CD4-positive, alpha-beta T cell treated with Interleukin-6 at 100 ng/mL for 8 hours (primary cell): ENCODE measurements around the gene C2CD2.

Experiments
- DNase-seq: peaks from one replicate; pipeline ENCODE4 v3.0.0-alpha.2; 2020; ENCODE audit warnings: mixed read lengths, low spot score

Gene C2CD2

DNA sequence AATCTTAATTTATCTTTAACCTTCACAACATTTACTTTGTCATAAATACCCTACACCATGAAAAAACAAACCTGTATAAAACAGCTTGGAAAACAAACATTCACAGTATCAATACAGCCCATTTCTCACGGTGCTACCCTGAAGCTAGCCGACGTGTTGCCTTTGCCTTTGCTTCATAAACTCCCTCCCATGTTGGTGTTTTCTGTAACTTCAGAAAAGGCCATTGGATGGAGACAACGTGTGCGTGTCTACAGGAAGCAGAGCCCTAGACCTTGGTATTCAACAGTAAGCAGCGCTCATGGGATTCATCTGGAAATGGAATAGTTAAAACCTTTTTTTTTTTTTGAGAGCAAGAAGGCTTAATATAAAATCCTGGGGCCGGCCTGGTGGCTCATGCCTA is 67.5 kb downstream of the C2CD2 start:
- DNase-seq, result no peak

DNA sequence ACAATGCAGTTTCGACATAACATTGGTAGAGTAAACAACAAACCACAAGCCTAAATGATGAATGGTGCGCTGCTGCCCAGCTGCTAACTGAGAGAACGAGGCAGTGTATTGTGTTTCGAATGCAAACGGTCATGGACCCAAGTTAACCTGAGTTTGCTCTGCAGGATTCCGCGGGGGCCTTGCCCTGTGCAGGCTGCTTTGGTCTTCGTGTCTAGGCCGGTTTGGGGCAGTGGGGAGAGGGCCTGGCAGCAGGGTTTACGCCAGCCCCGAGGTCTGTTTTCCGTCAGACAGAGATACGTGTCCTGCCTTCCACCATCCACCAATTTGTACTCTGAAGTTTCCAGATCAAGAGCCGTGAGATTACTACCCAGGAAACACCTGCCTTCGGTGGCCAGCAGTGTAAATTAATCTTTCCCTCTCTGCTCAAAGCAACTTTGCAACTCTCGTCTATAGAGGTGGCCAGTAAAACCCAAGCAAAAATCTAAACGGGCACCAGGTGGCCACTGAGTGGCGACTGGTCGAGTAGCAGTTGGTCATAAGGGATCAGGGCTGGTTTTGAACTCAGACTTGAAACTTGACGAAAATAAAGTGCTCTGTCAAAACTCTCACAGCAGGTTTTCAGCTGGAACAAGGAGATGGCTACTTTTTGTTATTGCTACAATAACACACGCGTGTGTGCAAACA is 68.3 kb downstream of the C2CD2 start:
- no peak for DNase-seq

DNA sequence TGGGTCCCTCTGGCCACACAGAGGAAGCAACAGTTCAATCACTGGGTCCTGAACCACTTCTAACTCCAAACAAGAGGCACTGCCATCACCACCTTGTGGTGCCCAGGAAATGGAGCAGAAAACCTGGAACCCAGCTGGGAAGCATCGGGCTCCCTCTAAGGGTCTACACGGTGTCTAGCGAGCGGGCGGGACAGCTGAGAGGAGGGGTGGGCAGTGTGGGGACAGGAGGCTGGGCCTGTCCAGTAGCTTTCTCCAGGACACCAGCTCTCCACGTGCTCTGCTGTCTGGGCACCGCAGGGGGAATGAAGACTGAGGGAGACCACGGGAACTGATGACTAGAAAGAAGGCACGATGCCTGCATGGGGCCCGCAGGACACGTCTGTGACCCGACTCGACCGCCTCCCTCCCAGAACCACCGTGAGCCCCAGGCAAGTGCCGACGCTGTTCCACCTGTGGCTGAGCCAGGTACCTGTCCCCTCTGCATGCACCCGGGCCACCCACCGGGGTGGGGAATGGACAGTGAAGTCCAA is 69.3 kb downstream of the C2CD2 start:
- DNase-seq, result no peak

DNA sequence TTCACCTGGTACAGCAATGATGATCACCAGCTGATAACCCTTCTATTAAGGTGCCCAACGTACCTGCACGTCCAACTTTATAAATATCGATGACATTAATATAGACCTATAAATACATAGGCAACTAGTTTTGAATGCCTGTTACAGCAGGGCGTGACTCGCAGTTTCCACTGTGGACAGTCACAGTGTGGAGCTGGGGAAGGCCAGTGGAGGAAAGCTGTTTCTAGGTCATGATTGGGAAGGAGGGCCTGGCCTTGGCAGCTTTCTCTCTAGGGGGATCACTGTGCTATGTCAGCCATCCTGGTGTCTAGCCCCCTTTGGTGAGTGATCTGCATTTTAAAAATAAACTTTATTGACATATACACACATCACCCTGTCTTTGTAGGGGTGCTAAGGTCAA is 70.2 kb downstream of the C2CD2 start:
- no peak for DNase-seq

DNA sequence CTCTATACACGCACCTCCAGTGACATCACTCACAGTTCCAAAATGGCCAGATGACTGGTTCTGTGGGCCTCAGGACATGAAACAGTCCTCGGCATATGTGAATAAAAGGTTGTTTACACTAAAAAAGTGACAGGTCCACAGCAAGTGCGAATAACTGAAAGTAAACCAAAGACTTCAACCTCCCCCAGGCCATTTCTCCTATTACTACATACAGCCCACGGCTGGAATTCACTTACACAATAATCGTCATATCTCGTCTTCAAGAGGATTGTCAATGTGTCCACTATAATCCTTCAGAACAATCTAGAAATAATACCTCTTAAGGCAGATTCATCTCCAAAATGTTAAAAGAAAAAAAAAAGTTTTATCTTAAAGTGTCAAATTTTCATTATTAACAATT is 72.8 kb downstream of the C2CD2 start:
- DNase-seq, result no peak

DNA sequence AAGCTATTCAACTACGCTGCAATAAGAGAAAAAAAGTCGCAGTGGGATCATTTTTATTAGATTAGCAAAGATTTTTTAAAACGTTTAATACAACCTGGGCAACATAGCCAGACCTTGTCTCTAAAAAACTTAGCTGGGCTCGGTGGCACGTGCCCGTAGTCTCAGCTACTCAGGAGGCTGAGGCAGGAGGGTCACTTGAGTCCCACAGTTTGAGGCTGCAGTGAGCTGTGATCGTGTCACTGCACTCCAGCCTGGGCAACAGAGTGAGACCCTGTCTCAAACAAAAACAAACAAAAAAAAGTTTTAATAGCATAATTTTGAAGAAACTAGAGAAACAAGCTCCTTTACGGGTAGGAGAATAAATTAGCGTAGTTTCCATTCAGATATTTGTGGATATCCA is 73.7 kb downstream of the C2CD2 start:
- DNase-seq, result no peak

DNA sequence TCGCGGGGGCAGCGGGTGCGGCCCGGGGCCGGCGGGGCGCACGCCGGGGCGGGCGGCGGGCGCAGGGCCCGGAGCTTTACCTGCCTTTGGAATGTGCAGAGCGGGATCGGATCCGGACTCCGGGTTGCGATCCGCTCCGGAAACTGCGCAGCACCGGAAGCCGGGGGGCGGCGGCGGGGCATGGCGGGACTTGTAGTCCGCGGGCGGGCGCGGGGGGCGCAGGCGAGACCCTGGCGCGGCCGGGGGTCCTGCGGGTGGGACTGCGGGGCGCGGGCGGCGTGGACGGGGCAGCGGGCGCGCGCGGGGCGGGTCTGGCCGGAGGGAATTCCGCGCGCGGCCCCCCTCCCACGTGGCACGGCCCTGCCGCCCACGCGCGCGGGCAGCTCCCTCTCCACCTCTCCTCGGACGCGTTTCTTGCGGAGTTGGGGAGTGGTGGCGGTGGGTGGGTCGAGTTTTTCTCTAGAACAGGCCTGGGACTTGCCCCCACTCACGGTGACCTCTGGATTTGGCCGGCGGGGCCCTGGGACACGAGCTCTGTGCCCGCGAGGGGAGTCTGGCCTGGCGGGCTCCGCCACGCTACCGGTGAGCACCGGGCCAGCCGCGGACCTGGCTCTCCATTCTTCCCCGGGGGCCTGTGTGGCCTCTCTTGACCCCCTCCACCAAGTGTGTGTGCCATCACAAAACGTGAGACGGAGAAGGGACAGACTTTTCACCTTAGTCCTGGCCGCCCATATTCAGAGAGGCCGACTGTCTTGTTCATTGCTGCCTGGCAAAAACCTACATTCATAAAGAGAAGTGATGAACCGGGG is 74.4 kb downstream of the C2CD2 start, which contains the start of gene PRDM15:
Gene PRDM15 (minus strand): TSS at position 155 of the 809 bp plus-strand sequence. CDS start 18,981 bp downstream, outside the sequence.
- peak; percentile 66 for DNase-seq

DNA sequence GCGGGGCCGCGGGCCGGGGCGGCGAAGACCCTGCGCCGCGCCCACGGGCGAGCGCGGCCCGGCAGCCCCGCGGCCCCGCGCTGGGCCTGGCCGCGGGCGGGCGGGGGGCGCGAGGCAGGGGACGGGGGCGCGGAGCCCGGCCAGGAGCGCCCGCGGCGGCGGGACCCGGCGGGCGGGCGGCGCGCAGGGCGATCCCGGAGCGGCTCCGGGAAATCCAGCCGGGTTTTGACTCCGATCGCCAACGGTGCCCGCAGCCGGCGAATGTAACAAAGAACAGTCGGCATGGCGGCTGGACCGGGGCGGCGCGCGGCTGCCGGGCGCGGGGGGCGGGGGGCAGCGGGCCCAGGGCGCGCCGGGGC is 75.0 kb downstream of the C2CD2 start:
- peak; percentile 70 for DNase-seq

DNA sequence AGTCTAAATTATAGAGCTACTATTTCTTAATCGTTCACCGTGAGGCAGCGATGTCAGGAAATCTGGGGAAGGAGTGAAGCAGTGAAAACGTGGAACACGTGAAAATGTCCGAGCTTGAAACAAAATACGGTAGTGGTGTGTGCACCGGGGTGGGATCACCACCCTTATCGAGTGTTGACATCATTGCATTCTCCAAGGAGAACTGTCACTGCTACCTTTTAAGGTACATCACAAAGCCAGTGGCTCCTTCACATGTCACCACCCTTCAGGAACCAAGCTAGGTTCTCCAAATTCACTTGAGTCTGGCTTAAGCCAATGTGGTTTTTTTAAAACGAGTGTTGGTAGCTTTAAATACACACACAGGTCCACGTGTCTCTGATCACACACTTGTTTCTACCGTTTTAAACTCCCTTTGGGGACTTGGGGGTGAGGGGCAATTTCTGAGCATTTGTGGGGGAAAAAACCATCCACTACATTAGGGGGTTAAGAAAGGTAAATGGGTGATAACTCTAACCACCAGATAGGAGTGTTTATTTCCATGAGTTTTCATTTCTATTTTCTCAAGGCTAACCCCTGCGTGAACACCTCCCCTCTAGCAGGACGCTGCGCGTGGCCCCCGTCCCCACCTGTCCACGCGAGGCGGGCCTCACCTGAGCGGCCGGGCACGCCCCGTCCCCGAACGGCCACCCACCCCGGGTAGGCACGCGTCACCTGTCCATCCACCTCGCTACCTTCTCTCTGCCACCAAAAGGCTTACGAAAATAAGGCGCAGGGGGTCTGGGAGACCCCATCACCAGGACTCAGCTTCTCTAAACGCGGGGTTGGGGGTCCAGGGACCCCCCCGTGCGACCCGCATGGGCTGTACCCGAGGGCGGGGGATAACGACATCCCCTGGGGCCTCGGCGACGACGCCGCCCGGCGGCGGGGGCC is 75.7 kb downstream of the C2CD2 start:
- peak; percentile 9 for DNase-seq

DNA sequence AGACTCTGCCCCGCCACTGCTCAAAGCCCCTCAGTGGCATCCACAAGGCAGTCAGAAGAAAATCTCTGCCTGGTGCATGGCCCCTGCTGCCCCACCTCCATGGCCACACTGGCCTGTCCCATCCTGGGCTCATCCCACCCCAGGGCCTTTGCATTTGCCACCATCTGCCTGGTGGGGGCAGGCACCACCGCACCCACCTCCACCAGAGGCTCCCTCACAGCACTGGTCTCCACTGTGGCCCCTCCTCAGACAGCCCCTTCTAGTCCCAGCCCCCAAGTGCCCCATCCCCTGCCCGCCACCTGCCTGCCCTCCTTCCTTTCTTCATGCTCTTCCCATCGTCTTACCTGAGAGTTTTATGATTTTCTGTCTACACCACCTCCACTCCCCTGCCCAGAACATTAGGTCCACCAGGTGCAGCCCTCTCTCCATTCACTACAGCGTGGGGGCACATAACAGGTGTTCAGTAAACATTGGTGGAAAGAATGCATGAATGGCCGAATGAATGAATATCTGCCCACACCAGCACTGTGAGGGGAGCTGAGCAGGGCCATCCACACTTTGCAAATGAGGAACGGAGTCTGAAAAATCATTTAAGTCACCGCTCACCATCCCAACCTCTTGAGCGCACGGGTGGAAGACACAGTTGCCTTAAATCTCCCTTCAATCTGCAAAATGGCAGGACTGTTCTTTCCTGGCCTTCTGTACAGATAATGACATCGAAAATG is 76.7 kb downstream of the C2CD2 start:
- no peak for DNase-seq

DNA sequence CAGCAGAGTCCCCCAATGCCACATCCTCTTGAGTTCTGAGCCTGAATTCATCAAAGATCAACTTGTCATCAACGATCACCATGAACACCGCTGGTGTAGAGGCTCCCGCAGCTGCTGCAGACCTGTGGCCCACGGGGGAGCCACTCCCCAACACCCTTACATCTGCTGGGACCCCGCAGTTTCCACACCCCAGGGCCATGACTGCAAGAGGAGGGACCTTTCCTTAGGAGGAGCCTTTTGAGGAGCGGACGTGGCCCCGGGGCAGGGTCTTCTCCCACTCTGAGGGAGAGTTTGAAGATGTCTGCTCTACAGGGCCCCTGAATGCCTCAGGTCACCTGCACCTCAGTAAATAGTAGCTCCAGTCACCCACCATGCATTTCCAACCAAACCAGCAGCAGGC is 77.4 kb downstream of the C2CD2 start:
- DNase-seq, result no peak

DNA sequence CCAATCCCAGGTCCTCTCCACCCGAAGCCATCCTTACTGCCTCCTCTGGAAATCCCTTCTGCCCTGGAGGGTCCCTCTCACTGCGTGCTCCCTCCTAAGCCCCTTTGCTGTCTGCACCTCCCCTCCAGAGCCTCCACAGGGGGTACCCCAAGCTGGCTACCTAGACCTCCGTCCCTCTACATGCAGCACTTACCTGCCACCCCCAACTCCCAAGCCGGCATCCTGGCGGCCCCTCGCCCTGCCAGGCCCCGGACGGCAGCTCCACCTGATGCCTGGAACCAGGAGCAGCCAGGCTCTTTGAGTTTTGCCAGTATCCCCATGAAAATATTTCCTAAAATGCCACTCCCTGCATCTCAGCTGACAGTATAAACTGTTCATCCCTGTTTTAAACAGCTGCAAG is 78.7 kb downstream of the C2CD2 start:
- no peak for DNase-seq

DNA sequence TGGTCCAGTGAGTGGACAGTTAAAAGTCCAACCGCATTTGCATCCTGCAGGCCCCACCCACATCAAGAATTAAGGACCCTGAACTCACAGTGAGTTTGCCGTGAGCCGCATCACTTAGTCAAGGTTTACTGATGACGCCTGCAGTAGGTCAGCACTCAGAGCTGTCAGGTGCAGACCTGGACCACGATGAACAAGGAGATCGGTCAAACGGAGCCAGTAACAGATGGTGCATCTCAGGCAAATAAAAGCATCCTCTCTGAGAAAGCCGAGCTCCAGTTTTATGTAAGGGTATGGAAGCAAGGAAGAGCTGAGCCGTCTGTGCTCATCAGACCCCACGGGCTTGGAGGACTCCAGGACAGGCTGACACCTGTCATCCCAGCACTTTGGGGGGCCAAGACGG is 79.2 kb downstream of the C2CD2 start:
- no peak for DNase-seq

DNA sequence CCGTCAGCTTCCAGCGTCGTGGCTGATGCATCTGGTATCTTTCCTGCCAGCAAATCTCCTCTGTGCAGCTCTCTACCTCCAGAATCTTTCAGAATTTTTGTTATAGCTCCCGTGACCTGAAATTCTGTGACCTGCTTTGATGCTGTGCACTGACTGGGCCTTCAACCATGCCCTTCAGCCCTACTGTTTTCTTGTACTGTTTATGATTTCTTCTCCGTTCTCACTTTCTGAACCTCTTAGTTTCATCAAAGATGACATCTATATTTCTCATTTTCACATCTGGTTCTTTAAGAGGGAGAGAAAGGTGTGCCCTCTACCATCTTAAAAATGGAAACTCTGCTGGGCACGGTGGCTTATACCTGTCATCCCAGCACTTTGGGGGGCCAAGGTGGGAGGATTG is 80.4 kb downstream of the C2CD2 start:
- no peak for DNase-seq

DNA sequence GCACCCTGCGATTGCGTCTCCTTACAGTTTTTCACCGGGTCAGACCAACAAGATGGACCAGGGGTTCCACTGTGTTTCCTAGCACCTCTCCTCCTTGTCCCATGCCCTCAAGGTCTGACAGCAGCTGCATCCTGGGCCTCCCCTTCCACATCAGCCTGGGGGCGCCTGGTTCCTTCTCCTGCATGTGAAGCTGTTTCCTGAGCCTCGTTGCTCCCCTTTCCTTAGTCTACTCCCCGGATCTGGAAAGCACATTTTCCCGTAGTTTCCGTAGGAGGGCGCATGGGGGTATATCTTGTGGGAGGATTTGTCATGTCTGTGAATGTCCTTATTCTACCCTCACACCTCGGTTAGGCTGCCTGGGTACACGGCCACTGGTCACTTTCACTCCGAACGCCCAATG is 80.8 kb downstream of the C2CD2 start:
- no peak for DNase-seq

DNA sequence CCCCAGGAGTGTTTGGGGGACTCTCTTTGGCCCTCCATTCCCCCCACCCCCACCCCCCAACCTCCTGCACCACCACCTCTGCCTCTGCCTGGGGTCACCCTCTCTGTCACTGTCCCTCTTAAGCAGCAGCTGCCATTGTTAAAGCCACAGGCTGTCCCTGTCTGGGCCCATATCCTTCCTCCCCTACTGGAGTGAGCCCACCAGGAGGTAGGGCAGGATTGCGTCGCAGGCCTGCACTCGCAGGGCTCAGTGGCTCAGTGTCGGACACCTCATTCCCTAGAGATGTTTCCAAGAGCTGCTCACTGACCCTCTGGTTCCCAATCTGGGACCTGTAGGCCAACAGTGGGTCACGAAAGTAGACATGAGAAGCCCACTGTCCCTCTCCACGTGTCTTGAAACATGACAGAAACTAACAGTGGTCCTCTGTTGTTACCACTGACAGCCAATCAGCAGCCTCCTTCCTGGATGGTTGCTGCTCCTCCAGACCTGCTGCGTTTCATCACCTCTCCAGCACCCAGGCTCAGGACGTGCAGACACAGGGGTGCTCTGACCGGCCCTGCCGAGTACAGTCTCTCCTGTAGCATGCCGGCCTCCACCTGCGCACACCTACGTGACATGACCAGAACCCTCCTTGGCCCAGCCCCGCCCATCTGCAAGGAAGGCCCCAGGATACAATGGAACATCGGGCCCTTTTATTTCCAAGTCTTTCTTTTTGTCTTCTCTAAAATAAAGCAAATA is 82.4 kb downstream of the C2CD2 start:
- DNase-seq, result no peak

DNA sequence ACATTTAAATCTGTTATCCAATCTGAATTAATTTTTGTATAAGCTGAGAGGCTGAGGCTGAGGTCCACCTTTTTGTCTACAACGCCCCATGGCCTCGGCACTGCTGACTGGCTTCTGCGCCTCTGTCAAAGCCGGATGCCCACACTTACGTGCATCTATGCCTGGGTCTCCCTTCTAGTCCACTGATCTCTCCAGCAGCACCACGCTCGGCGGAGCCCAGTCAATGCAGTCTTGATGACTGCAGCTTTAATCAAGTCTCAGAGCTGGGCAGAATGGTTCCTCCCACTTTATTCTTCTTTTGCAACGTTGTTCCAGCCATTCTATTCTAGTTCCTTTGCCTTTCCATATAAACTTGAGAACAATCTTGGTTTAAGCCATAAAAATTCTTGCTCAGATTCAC is 84.0 kb downstream of the C2CD2 start:
- DNase-seq, result no peak

DNA sequence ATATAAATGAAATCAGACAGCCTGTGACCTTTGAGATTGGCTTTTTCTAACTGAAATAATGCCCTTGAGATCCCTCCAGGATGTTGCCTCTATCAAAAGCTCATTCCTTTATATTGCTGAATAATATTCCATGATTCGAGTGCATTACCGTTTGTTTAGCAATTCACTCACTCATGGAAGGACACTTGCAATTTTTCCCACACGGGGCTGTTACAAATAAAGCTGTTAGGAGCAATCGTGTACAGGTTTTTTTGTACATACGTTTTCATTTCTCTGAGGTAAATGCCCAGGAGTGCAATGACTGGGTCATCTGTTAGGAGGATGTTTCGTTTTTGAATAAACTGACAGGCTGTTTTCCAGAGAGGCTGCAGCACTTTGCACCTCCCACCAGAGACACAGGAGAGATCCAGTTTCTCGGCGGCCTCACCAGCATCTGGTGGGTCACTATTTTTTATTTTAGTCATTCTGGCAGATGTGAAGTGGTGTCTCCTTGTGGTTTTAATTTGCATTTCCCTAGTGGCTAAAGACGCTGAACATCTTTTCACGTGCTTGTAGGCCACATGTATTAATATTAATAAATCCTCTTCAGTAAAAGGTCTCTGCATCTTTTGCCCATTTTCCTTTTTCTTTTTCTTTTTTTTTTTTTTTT is 85.6 kb downstream of the C2CD2 start:
- no peak for DNase-seq

DNA sequence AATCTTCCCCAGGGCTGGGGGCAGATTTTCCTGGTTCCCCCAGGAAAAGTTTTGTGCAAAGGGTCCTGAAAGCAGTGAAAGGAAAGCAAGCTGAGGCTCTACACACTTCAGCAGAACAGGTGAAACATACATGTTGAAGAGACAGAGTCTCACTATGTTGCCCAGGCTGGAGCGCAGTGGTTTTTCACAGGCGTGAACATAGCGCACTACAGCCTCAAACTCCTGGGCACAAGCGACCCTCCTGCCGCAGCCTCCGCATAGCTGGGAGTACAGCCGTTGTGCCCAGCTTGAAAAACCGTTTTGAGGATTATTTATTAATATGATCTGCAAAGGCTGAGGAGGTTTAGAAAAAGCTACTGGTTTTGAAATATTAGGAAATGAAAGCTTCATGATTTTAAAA is 86.5 kb downstream of the C2CD2 start:
- no peak for DNase-seq

DNA sequence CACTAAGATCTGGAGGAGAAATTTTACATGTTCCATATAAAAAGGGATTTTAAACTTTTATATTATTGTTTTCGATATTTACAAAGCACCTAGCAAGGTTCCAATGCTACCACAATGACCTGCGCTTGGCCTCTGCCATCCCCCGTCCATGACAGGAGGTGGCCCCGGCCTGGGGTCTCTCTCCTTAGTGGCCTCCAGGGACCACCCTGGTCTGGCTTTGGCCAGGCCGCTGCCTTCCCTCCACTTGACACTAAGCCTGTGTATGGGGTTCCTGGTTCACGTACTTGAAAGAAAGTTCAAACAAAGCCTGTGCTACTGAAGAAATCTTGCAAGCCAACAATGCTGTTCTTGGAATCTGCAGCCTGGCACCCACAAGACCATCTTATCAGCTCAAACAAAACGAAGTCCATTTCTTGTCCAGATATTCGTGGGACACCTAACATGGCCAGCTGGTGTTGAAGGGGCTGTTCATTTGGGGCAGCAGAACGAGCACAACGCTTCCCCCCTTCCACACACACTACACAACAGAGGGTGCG is 87.5 kb downstream of the C2CD2 start:
- DNase-seq, result no peak
